ENCODE data around the gene SELENBP1. TPM values are rescaled to one million over a fixed set of nuclear protein-coding genes. Genes with fewer than 3 reads are reported as not detected.

SELENBP1 gene
- total RNA-seq, 4 donors from 2014 or later = 32.6 to 100 (median 54.7) TPM

DNA sequence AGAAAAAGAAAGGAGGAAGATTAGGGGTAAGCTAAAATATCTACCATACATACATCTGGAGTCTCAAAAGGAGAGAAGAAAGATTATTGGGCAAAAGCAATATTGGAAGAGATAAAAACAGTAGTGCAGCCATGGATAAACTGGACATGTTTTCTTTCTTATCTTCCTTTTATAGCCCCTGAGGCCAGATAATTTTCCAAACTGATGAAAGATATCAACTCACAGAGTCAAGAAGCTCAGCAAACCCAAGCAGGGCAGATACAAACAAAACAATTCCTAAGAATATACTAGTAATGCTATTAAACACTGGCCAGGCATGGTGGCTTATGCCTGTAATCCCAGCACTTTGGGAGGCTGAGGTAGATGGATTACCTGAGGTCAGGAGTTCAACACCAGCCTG lies 21.1 kb upstream of the SELENBP1 start:
- TF ChIP-seq, protein P1, sequence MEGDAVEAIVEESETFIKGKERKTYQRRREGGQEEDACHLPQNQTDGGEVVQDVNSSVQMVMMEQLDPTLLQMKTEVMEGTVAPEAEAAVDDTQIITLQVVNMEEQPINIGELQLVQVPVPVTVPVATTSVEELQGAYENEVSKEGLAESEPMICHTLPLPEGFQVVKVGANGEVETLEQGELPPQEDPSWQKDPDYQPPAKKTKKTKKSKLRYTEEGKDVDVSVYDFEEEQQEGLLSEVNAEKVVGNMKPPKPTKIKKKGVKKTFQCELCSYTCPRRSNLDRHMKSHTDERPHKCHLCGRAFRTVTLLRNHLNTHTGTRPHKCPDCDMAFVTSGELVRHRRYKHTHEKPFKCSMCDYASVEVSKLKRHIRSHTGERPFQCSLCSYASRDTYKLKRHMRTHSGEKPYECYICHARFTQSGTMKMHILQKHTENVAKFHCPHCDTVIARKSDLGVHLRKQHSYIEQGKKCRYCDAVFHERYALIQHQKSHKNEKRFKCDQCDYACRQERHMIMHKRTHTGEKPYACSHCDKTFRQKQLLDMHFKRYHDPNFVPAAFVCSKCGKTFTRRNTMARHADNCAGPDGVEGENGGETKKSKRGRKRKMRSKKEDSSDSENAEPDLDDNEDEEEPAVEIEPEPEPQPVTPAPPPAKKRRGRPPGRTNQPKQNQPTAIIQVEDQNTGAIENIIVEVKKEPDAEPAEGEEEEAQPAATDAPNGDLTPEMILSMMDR (IDR thresholded peaks at IDR 0.05; ENCODE audit: low read depth) = no peak

GRCh38 chr1:151391079-151391563 lies 18.6 kb upstream of the SELENBP1 start:
- TF ChIP-seq, protein P1 (IDR thresholded peaks at IDR 0.05; ENCODE audit: low read depth) = no peak

GRCh38 chr1:151386002-151386401 lies 13.5 kb upstream of the SELENBP1 start:
- TF ChIP-seq, protein P1 (IDR thresholded peaks at IDR 0.05; ENCODE audit: low read depth) = no peak

GRCh38 chr1:151384584-151384983 lies 12.1 kb upstream of the SELENBP1 start:
- TF ChIP-seq, protein P1 (IDR thresholded peaks at IDR 0.05; ENCODE audit: low read depth) = no peak

DNA sequence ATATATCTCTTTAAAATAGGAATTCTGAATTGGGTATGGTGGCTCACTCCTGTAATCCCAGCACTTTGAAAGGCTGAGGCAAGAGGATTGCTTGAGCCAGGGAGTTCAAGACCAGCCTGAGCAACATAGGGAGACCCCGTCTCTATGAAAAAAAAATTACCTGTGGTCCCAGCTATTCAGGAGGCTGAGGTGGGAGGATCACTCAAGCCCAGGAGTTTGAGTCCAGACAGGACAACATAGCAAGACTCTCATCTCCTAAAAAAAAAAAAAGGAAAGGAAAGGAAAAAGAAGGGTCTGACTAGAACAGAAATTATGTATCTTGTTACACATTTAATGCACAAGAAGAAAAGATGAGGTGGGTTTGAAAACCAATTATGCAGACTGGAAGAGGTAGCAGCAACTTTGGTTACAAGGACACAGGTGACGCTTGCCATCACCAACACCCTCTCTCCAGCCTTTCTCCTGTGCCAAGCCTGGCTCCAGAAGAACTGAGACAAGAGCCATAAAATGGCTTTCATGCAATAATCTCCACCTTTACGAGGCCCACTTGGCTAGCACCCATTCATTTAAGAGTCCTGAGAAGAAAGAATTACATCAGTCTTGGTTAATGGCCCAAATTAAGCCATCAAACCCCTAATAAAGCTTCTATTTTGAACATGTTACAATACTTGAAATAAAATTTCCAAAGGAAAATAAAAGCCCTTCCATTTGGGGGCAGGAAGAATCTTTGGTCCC lies 4.8 kb upstream of the SELENBP1 start:
- TF ChIP-seq, protein P1 (IDR thresholded peaks at IDR 0.05; ENCODE audit: low read depth) = no peak

DNA sequence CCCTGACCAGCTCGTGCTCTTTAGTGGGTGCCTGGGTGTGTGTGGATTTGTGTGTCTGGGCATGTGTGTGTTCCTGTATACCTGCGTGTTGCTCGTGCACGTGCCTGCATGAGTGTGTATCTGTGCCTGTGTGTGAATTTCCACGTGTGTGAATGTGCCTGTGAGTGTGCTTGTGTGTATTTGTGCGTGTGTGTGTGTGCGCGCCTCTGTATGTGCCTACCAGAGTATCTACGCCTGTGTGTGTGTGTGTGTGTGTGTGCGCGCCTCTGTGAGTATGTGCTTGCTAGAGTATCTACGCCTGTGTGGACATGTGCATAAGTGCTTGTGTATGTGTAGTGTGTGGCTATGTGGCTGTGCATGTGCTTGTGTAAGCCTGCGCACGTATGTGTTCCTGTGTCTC lies 691 bp upstream of the SELENBP1 start:
- TF ChIP-seq, protein P1 (IDR thresholded peaks at IDR 0.05; ENCODE audit: low read depth) = no peak

GRCh38 chr1:151371370-151372057 lies 991 bp downstream of the SELENBP1 start:
- TF ChIP-seq, protein P1 (IDR thresholded peaks at IDR 0.05; ENCODE audit: low read depth) = no peak
